HG02642 (cell line): ENCODE results near the gene ZNF487.
A peak's percentile ranks its signal among the peaks of the same experiment; 100 is the strongest.
"Not testable (repeated sequence)": the region's sequence is repeated elsewhere in the genome, so short reads cannot be mapped to it uniquely, and the experiment has no call there.

Experiments
- ATAC-seq: cut with Tn5 transposase; IDR thresholded peaks from one replicate; pipeline ENCODE4 v1.9.1; 2021; ENCODE audit warnings: mild to moderate bottlenecking; ENCODE audit not compliant: unreplicated experiment, poor library complexity

Gene ZNF487

GRCh38 chr10:43403911-43404703 lies 32.8 kb upstream of the ZNF487 start:
- no peak for ATAC-seq

GRCh38 chr10:43404704-43405084 lies 32.2 kb upstream of the ZNF487 start:
- ATAC-seq, result no peak

- ATAC-seq, result peak; percentile 29
These were observed 29.7 kb upstream of the ZNF487 start for GRCh38 chr10:43407148-43407575.

GRCh38 chr10:43407576-43408330 lies 29.2 kb upstream of the ZNF487 start:
- peak; percentile 51 for ATAC-seq

- ATAC-seq, result peak; percentile 3
These were observed 28.6 kb upstream of the ZNF487 start for GRCh38 chr10:43408331-43408709.

GRCh38 chr10:43408710-43409384 lies 28.1 kb upstream of the ZNF487 start, which contains the start of gene HNRNPF:
HNRNPF (minus strand) TSS chr10:43409186; CDS start chr10:43387884, 21,302 bp downstream.
- peak; percentile 71 for ATAC-seq

GRCh38 chr10:43409385-43410109 lies 27.4 kb upstream of the ZNF487 start:
- ATAC-seq, result no peak

- ATAC-seq, result no peak
These were observed 26.6 kb upstream of the ZNF487 start for GRCh38 chr10:43410345-43410744.

- ATAC-seq, result no peak
These were observed 25.4 kb upstream of the ZNF487 start for GRCh38 chr10:43411536-43411935.

- no peak for ATAC-seq
These were observed 21.4 kb upstream of the ZNF487 start for GRCh38 chr10:43415544-43415943.

- no peak for ATAC-seq
These were observed 18.8 kb upstream of the ZNF487 start for GRCh38 chr10:43417950-43418768.

GRCh38 chr10:43419997-43420368 lies 16.9 kb upstream of the ZNF487 start:
- peak; percentile 20 for ATAC-seq

GRCh38 chr10:43420369-43421200 lies 16.3 kb upstream of the ZNF487 start:
- ATAC-seq, result peak; percentile 94

- ATAC-seq, result no peak
These were observed 15.8 kb upstream of the ZNF487 start for GRCh38 chr10:43421201-43421507.

- ATAC-seq, result no peak
These were observed 15.4 kb upstream of the ZNF487 start for GRCh38 chr10:43421519-43421918.

GRCh38 chr10:43421944-43422343 lies 15.0 kb upstream of the ZNF487 start:
- not testable (repeated sequence) for ATAC-seq

GRCh38 chr10:43424416-43424815 lies 12.5 kb upstream of the ZNF487 start:
- ATAC-seq, result no peak

GRCh38 chr10:43426476-43426875 lies 10.4 kb upstream of the ZNF487 start:
- ATAC-seq, result not testable (repeated sequence)
